ENCODE data around the gene TEC.

Gene TEC

DNA sequence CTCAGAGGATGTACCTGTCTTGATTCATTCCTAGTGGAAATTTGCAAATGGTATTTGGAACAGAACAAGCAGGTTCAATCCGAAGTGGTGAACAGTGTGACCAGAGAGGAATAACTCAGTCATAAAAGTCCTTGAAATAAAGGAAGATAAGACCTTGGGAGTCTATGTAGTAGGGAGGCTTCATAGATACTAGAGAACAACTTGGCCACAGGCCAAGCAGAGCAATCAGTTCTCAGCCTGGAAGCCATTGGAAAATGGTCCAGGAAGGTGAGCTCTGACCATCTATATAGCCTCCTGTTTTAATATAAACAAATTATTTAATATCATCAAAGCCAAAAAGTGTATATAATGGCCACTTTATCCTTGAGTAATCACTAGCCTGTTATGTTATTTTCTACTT is 146.9 kb downstream of the TEC start:
- DNase-seq (ENCODE audit: low read depth), result no peak

DNA sequence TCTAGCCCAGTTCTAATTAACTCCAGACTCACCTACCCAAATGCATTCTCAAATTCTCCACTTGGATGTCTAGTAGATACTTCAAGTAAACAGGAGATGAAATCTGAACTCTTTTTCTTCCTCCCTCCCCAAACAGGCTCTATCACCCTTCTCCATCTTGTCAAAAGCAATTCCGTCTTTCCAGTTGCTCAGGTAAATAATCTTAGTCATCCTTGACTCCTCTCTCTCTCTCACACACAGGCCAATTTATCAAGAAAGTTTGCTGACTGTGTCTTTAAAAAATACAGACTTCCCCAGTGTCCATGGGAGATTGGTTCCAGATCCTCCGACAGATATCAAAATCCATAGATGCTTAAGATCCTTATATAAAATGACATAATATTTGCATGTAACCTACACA is 148.5 kb downstream of the TEC start:
- no peak for DNase-seq (ENCODE audit: low read depth)

DNA sequence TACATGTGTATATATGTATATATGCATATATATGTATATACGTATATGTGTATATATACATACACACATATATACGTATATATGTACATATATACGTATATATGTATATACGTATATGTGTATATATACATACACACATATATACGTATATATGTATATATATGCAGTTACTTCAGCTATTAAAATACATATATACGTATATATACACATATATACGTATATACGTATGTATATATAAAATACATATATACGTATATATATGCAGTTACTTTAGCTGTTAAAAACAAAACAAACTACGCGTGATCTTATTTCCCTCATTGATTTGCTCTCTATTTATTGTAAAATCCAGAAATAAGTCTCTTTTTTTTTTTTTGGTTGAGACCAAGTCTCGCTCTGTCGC is 149.5 kb downstream of the TEC start:
- no peak for DNase-seq (ENCODE audit: low read depth)

DNA sequence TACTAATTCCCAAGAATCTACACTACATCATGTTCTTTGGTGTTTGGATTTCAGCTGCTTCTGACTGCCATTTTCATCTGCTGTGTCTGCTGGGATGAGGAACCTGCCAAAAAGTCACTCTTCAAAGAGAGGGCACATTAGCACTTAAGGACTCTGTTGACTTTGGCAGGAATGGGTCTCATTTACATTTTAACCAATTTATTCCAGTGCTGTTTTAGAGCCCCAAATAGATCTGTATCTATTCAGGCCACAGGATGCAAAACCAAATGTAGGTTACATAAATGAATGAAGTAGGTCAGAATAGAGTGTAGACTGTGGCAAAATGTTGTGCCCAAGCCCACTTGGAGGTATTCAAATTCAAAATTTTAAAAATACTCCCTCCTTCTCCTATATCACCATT is 150.0 kb downstream of the TEC start:
- DNase-seq (ENCODE audit: low read depth), result no peak

- DNase-seq (ENCODE audit: low read depth), result no peak
Measured at GRCh38 chr4:48118081-48118480, 151.6 kb downstream of the TEC start.

GRCh38 chr4:48116582-48116981 is 153.1 kb downstream of the TEC start:
- DNase-seq (ENCODE audit: low read depth), result no peak

GRCh38 chr4:48114412-48114811 is 155.2 kb downstream of the TEC start:
- DNase-seq (ENCODE audit: low read depth), result no peak

GRCh38 chr4:48112017-48112667 is 157.5 kb downstream of the TEC start:
- no peak for DNase-seq (ENCODE audit: low read depth)

- no peak for DNase-seq (ENCODE audit: low read depth)
Measured at GRCh38 chr4:48110452-48110978, 159.1 kb downstream of the TEC start.

DNA sequence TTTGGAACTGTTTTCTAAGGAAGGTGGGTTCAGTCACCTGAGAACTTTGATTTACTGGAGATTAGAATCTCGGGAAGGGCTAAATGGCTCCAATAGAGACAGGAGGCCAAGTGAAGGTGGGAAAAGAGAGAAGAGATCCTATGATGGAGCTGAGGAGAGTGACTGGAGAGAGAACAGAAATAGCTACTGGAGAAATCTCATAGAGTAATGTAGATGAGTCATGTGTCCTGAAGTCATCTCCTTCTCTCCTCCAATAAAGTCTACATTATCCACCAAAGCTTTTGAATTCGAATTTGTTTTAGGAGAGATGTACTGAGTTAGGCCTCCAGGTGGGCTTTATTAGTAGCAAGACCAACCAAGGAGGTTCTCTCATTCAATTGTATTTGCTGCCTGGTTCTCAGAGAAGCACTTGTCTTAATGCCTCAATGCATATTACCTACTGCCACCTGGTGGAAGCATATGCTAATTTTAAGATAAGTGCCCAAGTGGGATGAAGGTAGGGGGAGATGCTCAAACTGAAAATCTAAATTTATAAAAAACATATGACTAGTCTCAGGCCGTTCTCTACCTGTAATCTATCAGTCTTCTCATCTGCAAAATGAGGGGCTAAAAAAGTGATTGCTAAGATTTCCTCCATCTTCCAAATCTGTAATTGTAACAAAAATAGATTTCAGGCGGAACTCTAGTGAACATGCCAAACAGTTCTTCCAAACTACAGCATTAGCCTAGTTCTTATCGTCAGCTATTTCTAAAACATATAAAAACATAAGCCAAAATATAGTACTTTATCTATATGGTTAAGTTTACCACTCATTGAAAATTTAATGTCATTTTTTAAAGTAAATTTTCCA is 160.0 kb downstream of the TEC start:
- DNase-seq (ENCODE audit: low read depth), result peak; percentile 53

DNA sequence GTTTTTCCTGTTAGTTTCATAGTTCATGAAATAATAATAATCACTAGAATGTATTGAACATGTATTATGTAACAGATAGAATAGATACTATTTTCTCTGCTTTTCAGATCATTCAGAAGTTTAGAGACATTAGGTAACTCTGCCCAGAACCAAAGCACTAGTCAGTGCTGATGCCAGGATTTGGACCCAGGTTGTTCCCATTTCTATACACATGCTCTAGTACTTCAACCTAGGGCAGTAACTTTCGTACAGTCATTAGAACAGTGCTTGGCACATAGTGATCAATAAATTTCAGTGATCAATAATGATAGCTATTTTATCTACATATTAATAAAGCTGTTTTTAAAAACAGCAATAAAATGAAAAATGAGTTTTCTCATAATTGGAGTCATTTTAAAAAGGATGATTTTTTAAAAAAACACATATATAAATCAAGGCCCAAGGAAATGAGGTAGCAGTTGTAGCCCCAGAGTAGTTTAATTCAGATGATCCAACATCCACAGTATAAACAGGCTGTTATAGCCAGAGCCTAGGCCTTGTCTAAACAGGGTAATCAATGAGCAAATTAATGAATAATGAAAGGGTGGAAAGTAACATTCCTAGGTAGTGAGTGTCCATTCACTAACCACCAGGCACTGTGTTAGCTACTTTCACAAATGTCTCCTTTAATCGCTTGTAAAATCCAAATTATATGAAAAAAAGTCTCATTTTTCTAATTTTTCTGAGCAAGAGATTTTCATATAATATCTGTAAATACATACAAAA is 161.1 kb downstream of the TEC start:
- DNase-seq (ENCODE audit: low read depth), result no peak

DNA sequence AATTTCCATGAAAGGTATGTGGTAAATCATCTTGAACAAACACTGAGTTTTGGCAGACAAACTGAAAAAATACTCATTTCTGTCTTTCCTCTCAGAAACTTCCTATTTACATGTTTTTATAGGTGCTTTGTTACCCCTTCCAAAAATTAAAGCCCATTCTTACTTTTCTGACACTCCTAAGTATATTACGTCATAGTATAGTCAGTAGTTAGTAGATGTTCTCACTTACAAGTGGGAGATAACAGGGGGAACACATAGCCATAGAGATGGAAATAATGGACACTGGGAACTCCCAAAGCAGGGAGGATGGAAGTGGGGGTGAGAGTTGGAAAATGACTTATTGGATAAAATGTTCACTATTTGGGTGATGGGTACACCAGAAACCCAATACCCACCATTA is 164.4 kb downstream of the TEC start:
- DNase-seq (ENCODE audit: low read depth), result no peak

- DNase-seq (ENCODE audit: low read depth), result no peak
Measured at GRCh38 chr4:48103483-48104139, 166.0 kb downstream of the TEC start.

DNA sequence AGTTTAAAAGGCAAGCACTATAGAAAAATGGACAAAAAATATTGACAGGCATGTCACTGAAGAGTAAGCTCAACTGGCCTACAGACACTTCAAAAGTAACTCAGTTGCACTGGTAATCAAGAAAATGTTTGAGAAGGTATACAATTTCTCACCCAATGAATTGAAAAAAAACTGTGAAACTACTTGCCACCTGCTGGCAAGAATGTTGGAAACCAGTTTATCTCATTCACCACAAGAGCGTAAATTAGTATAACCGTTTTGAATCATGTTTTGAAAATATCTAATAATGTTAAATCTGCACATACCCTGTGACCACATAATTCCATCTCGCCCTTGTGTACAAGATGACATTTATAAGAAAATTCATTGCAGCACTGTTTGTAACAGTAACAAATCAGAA is 167.3 kb downstream of the TEC start:
- DNase-seq (ENCODE audit: low read depth), result no peak

- DNase-seq (ENCODE audit: low read depth), result no peak
Measured at GRCh38 chr4:48100256-48100655, 169.4 kb downstream of the TEC start.

DNA sequence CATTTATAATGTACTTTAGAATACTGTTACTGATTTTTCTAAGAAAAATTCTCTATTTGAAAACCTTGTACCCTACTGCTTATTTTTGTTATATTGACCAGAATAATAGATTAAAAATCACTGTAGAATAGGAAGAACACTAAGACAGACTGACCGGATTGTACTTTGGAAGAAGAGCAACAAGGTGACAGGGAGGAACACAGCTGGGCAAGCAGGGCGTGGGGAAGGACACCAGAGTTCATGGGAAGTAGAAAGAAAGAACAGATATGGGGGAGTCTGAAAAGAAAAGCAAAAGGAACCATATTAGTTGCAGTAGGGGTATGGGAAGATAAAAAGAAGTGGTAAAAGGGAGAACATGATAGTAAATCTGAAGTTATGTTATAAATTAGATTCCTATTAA is 174.2 kb downstream of the TEC start:
- DNase-seq (ENCODE audit: low read depth), result no peak

- DNase-seq (ENCODE audit: low read depth), result peak; percentile 84
Measured at GRCh38 chr4:48093991-48094416, 175.6 kb downstream of the TEC start.

GRCh38 chr4:48090621-48091020 is 179.0 kb downstream of the TEC start:
- no peak for DNase-seq (ENCODE audit: low read depth)

GRCh38 chr4:48085821-48086589 is 183.6 kb downstream of the TEC start:
- no peak for DNase-seq (ENCODE audit: low read depth)
